ENCODE data around the gene MACROH2A1. TPM values are rescaled to one million over a fixed set of nuclear protein-coding genes. Genes with fewer than 3 reads are reported as not detected.

The MACROH2A1 gene
- total RNA-seq (100 to 1,000 TPM; 128 to 160 (median 141) TPM), polyA plus RNA-seq (152 TPM)
- long read RNA-seq, donor 1, transcript H2AFY-202 (9 exons, 1,859 nt): major isoform, 102 of 354 reads
- long read RNA-seq, donor 1, transcript H2AFY-217 (9 exons, 2,789 nt): minor isoform, 9 of 354 reads
- long read RNA-seq, donor 1, partial matches to known transcripts: 7 of 354 reads
- long read RNA-seq, donor 1, other reads (novel, unspliced or antisense): 232 of 354 reads
- long read RNA-seq, donor 2, transcript H2AFY-202 (9 exons, 1,859 nt): major isoform, 32 of 115 reads
- long read RNA-seq, donor 2, partial matches to known transcripts: 1 of 115 reads
- long read RNA-seq, donor 2, other reads (novel, unspliced or antisense): 80 of 115 reads
- long read RNA-seq, donor 3, transcript H2AFY-202 (9 exons, 1,859 nt): major isoform, 53 of 164 reads
- long read RNA-seq, donor 3, partial matches to known transcripts: 5 of 164 reads
- long read RNA-seq, donor 3, other reads (novel, unspliced or antisense): 102 of 164 reads
- long read RNA-seq, donor 4, transcript H2AFY-202 (9 exons, 1,859 nt): major isoform, 30 of 103 reads
- long read RNA-seq, donor 4, partial matches to known transcripts: 0 of 103 reads
- long read RNA-seq, donor 4, other reads (novel, unspliced or antisense): 71 of 103 reads

DNA sequence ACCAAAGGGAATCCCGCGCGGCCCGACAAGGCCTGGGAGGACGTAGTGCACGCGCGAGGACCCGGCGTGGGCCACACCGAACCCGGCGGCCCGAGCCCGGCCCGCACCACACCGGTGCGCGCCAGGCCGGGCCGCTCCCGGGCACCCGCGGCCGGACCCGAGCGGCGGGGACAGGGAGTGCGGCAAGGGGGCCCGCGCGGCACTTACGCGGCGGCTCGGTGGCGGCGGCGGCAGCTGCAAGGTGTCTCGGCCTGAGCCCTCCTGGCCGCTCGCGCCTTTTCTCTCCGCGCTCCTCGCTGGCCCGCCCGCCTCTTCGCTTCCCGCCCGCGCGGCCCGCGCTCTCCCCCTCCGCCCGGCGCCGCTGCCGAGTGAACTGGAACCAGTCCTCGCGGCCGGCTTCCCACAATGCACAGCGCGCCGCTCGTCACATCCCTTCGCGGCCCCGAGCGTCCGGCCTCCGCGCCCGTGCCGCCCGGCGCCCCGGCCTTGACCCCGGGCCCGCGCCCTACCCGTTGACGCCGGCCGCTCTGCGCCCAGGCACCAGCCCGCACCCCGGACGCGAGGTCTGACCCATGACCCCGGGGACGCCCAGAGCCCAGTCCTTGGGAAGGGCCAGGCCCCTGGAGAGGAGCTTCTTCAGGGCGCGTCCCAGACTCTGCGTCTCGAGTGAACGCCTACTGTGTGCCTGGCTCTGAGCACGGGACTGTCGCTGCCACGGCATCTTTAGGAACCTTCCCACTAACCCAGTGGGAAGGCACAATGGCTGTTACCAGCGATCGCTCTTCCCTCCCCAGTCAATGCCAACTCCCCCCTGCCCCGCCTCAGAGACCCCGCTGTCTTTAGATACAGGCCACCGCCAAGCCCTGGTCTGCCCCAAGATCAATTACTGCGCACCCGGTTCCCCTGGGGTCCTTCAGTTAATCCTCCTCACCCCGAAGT, at the start of gene MACROH2A1:
MACROH2A1 (minus strand) TSS at position 377 of the 939 bp plus-strand sequence. CDS start 10,138 bp downstream, outside the sequence.
- H3K4me1 ChIP-seq (ENCODE audit: control insufficient read depth, insufficient read depth, low read length): peaks cover 22% of the 10 kb centered on the region
- H3K27me3 ChIP-seq (ENCODE audit: control insufficient read depth, insufficient read depth): no peaks in the 10 kb centered on the region
- no peaks in the 10 kb centered on the region for H3K9me3 ChIP-seq (ENCODE audit: control insufficient read depth, low read length)
- intact Hi-C loops (cut with DNase I): no loop called here
- WGBS: under 1% methylated on average over 108 of the region's 109 CpGs
- peak; percentile 92 to 97 (median 96) for DNase-seq
- peak; percentile 97 for ATAC-seq
- H3K4me3 ChIP-seq (ENCODE audit: low read length): peak within 1 kb of the TSS; percentile 98
- H3K27ac ChIP-seq (ENCODE audit: low read length): peak within 1 kb of the TSS; percentile 95

DNA sequence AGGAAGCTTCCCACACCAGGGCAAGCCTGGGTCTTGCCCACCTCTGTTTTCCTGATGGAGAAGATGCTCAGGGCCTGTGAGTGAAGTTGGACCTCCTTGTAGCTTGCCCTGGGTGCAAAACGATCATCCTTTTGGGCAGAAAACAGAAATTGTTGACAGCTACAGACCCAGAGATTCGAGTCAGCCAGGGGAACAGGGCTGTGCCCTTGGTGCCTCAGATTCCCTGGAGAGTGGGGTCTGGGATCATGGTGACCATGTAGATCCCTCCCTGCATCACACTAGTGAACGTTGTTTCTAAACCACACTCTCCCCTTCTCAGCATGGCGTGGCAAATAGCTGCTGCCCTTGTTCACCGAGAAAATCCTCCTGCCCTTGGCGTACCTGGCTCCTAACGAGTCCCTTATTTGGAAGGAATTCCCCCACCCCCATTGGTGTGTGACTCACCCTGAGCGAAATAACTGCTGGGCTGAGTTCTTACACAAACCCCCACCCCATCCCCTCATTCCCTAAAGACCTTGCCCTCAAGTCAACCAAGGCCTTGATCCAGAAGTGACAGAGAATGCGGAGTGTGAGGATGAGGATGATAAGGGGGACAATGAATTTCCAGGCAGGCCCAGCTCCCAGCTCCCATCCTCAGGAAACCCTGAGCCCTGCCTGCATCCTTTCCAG, 49.2 kb upstream of the MACROH2A1 start:
- no peak overlapping the region for H3K27ac ChIP-seq (ENCODE audit: low read length)
- no peaks in the 10 kb centered on the region for H3K9me3 ChIP-seq (ENCODE audit: control insufficient read depth, low read length)
- no peak overlapping the region for H3K4me3 ChIP-seq (ENCODE audit: low read length)
- ATAC-seq (no peak), DNase-seq (no peak)
- intact Hi-C loops (cut with DNase I): no loop called here
- no peaks in the 10 kb centered on the region for H3K4me1 ChIP-seq (ENCODE audit: control insufficient read depth, insufficient read depth, low read length)
- no peaks in the 10 kb centered on the region for H3K27me3 ChIP-seq (ENCODE audit: control insufficient read depth, insufficient read depth)
- WGBS: 77% methylated on average over 9 of the region's 9 CpGs

DNA sequence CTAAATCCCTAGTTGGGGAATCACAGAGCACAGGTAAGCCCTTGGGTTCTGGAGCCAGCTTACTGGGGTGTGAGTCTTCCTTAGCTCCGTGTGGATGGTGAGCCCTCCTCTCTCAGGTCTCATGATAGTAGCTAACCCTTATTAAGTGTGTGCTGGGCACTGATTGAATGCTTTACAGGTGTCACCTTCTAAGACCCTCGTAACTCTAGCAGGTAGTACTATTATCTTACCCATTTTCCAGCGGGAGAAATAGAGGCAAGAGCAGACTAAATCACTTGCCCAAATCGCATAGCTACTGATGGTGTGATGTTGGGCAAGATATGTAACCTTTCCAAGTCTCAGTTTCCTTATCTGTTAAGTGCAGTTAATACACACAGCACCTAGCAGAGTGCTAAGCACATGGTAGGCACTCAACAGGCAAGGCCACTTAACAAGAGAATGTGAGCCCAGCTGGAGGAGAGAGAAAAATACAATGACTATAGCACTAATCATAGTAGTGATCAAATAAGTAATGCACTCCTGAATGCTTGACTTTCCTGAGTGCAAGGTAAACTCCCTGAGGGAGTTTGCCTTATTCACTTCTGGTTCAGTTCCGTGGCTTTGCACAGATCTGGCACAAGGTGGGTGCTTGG, 48.4 kb upstream of the MACROH2A1 start, which contains the start of gene DCANP1:
DCANP1 (minus strand) TSS at position 51 of the 632 bp plus-strand sequence. CDS start 240 bp downstream, outside the sequence.
- intact Hi-C loops (cut with DNase I): no loop called here
- H3K9me3 ChIP-seq (ENCODE audit: control insufficient read depth, low read length): no peaks in the 10 kb centered on the region
- H3K27me3 ChIP-seq (ENCODE audit: control insufficient read depth, insufficient read depth): no peaks in the 10 kb centered on the region
- no peak within 1 kb of the TSS for H3K4me3 ChIP-seq (ENCODE audit: low read length)
- no peak within 1 kb of the TSS for H3K27ac ChIP-seq (ENCODE audit: low read length)
- no peaks in the 10 kb centered on the region for H3K4me1 ChIP-seq (ENCODE audit: control insufficient read depth, insufficient read depth, low read length)
- WGBS: 89% methylated on average over 5 of the region's 5 CpGs
- DNase-seq: no peak
- no peak for ATAC-seq

DNA sequence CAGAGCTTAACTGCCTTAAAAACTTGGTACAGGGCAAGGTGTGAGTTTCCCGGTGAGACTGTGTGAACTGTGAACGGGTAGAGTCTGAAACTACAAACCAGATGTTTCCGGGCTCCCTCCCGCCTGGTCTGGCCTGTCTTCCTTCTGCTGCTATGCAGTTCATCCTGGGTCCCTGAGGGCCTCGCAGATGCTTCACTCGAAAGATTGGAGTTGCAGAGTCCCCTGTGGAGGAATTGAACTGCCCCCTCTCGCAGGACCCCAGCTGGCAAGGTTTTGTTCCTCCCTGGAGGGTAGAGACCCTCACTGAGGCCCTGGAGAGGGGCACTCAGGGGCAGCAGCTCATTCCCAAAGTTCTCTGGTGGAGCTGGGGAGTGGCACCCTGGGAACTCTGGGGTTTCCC, 47.6 kb upstream of the MACROH2A1 start:
- Histone ChIP-seq H3K27ac (ENCODE audit: low read length) (no peak overlapping the region), H3K9me3 (ENCODE audit: control insufficient read depth, low read length) (no peaks in the 10 kb centered on the region), H3K4me1 (ENCODE audit: control insufficient read depth, insufficient read depth, low read length) (no peaks in the 10 kb centered on the region), H3K27me3 (ENCODE audit: control insufficient read depth, insufficient read depth) (no peaks in the 10 kb centered on the region), H3K4me3 (ENCODE audit: low read length) (no peak overlapping the region)
- intact Hi-C loops (cut with DNase I): no loop called here
- WGBS: 51% methylated on average over 7 of the region's 7 CpGs
- DNase-seq: no peak
- ATAC-seq: no peak

DNA sequence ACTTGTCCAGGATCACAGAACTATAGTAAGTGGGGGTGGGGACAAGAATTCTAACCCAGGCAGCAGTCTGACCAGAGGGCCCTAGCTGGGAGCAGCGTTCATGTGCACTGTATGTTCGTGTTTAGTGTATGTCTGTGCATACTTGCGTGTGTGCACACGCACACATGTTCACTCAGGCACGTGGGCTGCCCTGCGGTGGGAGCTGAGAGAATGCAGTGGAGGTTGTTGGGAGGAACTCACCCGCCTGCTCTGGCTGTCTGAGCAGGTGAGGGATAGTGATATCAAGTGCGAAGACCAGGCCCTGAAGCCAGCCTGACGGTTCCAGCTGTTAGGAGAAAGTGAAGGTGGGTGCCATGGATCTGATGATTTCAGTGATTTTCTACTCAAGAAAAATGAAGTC, 47.2 kb upstream of the MACROH2A1 start:
- 77% methylated on average over 9 of the region's 9 CpGs for WGBS
- Histone ChIP-seq H3K9me3 (ENCODE audit: control insufficient read depth, low read length) (no peaks in the 10 kb centered on the region), H3K27ac (ENCODE audit: low read length) (no peak overlapping the region), H3K27me3 (ENCODE audit: control insufficient read depth, insufficient read depth) (no peaks in the 10 kb centered on the region), H3K4me3 (ENCODE audit: low read length) (no peak overlapping the region), H3K4me1 (ENCODE audit: control insufficient read depth, insufficient read depth, low read length) (no peaks in the 10 kb centered on the region)
- intact Hi-C loops (cut with DNase I): no loop called here
- DNase-seq (peak in 1 of 3 donors; percentile 12), ATAC-seq (no peak)

DNA sequence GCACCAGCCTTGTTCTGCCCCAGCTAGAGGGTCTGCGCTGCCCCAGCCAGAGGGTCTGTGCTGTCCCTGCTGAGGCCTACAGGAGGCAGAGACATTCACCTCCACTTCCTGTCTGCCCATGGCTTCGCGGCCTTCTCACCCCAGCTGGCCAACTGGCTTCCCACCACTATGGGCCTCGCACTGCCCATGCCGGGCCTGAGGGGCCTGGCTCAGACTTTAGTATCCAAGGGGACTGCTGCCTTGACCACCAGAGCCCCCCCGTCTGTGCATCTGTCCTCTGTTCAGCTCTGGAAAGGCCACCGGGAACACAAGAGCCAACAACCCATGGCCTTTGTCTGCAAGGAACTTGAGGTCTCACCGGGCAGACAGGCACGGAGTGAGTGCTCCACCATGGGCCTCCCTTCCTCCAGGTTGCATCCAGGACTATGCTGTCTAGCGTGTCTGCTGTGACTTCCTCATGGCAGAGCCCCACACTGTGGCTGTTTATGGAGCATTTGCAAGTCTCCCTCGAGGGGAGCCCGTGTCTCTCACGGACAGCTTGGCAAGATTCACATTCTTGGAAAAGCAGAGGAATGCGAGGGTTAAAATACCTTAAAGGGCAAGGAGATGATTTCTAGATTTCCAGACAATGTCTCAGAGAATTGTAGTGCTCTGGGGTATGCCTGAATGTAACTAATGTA, 46.4 kb upstream of the MACROH2A1 start:
- H3K4me1 ChIP-seq (ENCODE audit: control insufficient read depth, insufficient read depth, low read length): no peaks in the 10 kb centered on the region
- no peaks in the 10 kb centered on the region for H3K9me3 ChIP-seq (ENCODE audit: control insufficient read depth, low read length)
- DNase-seq (no peak), ATAC-seq (no peak)
- WGBS: 84% methylated on average over 14 of the region's 14 CpGs
- H3K27ac ChIP-seq (ENCODE audit: low read length): no peak overlapping the region
- H3K4me3 ChIP-seq (ENCODE audit: low read length): no peak overlapping the region
- H3K27me3 ChIP-seq (ENCODE audit: control insufficient read depth, insufficient read depth): no peaks in the 10 kb centered on the region
- intact Hi-C loops (cut with DNase I): no loop called here

DNA sequence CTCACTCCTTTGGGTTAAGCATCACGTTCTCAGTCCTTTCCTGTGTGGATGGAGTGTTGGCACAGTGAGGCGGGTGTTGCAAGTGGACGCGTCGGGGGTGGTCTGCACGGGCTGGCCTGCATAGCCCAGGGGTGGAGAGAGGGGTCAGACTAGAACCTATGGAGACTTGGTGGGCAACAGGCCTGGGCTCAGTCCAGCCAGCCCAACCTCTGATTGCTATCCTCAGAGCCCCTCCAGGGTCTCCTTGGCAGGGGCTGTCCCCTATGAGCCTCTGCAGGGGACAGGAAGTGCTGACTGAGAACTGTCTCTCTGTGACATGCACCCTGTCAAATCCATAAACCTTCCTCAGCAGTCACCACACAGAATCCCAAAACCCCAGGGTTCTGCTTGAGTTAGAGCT, 45.9 kb upstream of the MACROH2A1 start:
- ATAC-seq (no peak), DNase-seq (no peak)
- Histone ChIP-seq H3K4me1 (ENCODE audit: control insufficient read depth, insufficient read depth, low read length) (no peaks in the 10 kb centered on the region), H3K27ac (ENCODE audit: low read length) (no peak overlapping the region), H3K27me3 (ENCODE audit: control insufficient read depth, insufficient read depth) (no peaks in the 10 kb centered on the region), H3K4me3 (ENCODE audit: low read length) (no peak overlapping the region), H3K9me3 (ENCODE audit: control insufficient read depth, low read length) (no peaks in the 10 kb centered on the region)
- intact Hi-C loops (cut with DNase I): no loop called here
- 89% methylated on average over 6 of the region's 6 CpGs for WGBS

DNA sequence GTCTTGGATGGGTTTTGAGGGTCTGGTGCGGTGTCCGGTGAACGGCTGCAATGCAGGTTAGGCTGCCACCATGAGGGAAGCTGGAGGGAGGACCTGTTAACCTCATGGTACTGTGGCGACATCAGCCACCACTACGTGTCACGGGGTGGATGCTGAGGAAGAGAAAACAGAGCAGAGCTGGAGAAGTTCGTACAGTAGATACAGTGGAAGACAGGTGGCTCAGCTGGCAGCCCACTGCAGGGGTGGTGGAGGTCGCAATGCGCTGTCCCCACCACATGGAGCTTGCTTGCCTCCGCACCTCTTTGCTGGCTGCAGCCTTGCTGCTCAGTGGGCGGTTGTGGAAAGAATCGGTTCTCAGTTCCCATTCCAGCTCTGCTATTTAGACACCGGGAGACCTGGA, 45.3 kb upstream of the MACROH2A1 start:
- Histone ChIP-seq H3K27me3 (ENCODE audit: control insufficient read depth, insufficient read depth) (no peaks in the 10 kb centered on the region), H3K27ac (ENCODE audit: low read length) (no peak overlapping the region), H3K4me3 (ENCODE audit: low read length) (no peak overlapping the region), H3K4me1 (ENCODE audit: control insufficient read depth, insufficient read depth, low read length) (no peaks in the 10 kb centered on the region), H3K9me3 (ENCODE audit: control insufficient read depth, low read length) (no peaks in the 10 kb centered on the region)
- 88% methylated on average over 13 of the region's 13 CpGs for WGBS
- intact Hi-C loops (cut with DNase I): no loop called here
- no peak for DNase-seq
- ATAC-seq: no peak

DNA sequence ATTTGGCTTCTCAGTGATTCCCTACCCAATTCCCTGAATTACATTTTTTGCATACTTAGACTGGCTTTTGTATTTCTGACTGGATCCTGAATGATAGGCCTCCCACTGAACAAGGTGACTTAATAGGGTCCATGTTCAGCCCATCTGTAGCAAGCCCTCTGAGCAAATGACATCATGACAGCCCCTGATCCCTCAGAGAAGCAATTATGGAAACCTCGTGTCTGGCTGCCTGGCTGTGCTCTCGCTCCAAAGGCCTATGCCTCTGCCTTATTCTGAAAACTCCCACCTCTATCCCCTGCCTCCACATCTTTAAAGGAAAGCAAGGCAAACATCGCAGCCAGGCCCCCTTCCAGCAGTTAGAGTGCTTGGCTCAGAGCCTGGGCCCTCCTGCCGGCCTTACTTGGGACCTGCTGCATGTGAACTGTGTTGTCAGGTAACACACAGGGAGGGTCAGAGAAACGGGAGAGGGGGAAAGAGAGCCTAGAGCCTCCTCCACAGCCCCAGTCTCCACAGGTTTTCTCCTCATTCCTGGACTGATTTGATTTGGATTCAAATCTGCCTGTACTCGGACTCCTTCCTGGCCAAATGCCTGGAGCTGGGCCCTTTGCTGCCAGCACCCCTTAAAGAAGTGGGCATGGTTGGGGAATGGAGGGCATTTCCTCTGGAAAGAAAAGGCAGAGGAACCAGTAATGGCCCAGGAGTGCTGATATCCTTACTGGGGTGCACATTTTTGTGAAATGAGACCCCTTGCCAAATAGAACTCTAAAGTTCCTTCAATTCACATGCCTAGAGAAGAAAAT, 44.3 kb upstream of the MACROH2A1 start:
- ATAC-seq: no peak
- intact Hi-C loops (cut with DNase I): no loop called here
- no peak overlapping the region for H3K4me3 ChIP-seq (ENCODE audit: low read length)

More for the DNA sequence above, 44.3 kb upstream of the MACROH2A1 start:
- 39% methylated on average over 6 of the region's 6 CpGs for WGBS
- Histone ChIP-seq H3K27ac (ENCODE audit: low read length) (no peak overlapping the region), H3K27me3 (ENCODE audit: control insufficient read depth, insufficient read depth) (no peaks in the 10 kb centered on the region), H3K4me1 (ENCODE audit: control insufficient read depth, insufficient read depth, low read length) (no peaks in the 10 kb centered on the region), H3K9me3 (ENCODE audit: control insufficient read depth, low read length) (no peaks in the 10 kb centered on the region)
- DNase-seq: no peak
